NOMO-1 treated with dmso at 0.1 percent for 144 hours (cell line): ENCODE measurements around the gene PTRHD1.
"Not testable (repeated sequence)": the region's sequence is repeated elsewhere in the genome, so short reads cannot be mapped to it uniquely, and the experiment has no call there.

Experiments used
- DNase-seq: peaks from one replicate; lab custom pipeline; 2025; ENCODE audit not compliant: unreplicated experiment; lab: John Stamatoyannopoulos, UW

Gene PTRHD1

GRCh38 chr2:24792874-24793760 lies at the start of gene PTRHD1, which contains the start of gene CENPO:
Gene PTRHD1, minus strand, starts transcription at chr2:24793391. Its CDS starts 14 bp downstream, at chr2:24793377.
Gene CENPO, plus strand, starts transcription at chr2:24793425. Its CDS starts 495 bp downstream, at chr2:24793920.
- DNase-seq, result peak; percentile 96

- DNase-seq, result no peak
Observed at GRCh38 chr2:24842081-24843050, 49.2 kb upstream of the PTRHD1 start.

- no peak for DNase-seq
Observed at GRCh38 chr2:24840962-24841945, 48.1 kb upstream of the PTRHD1 start.

- no peak for DNase-seq
Observed at GRCh38 chr2:24840164-24840869, 47.1 kb upstream of the PTRHD1 start.

GRCh38 chr2:24839729-24840128 lies 46.5 kb upstream of the PTRHD1 start:
- DNase-seq, result no peak

GRCh38 chr2:24838541-24838940 lies 45.4 kb upstream of the PTRHD1 start:
- no peak for DNase-seq

- DNase-seq, result no peak
Observed at GRCh38 chr2:24837996-24838513, 44.9 kb upstream of the PTRHD1 start.

GRCh38 chr2:24836706-24837105 lies 43.5 kb upstream of the PTRHD1 start:
- DNase-seq, result no peak

GRCh38 chr2:24836206-24836605 lies 43.0 kb upstream of the PTRHD1 start:
- DNase-seq, result no peak

- DNase-seq, result not testable (repeated sequence)
Observed at GRCh38 chr2:24835411-24835810, 42.2 kb upstream of the PTRHD1 start.

- no peak for DNase-seq
Observed at GRCh38 chr2:24834733-24835395, 41.7 kb upstream of the PTRHD1 start.

- no peak for DNase-seq
Observed at GRCh38 chr2:24833821-24834732, 40.9 kb upstream of the PTRHD1 start.

- no peak for DNase-seq
Observed at GRCh38 chr2:24832931-24833701, 39.9 kb upstream of the PTRHD1 start.

- DNase-seq, result no peak
Observed at GRCh38 chr2:24832521-24832920, 39.3 kb upstream of the PTRHD1 start.

GRCh38 chr2:24832073-24832461 lies 38.9 kb upstream of the PTRHD1 start:
- no peak for DNase-seq

- DNase-seq, result no peak
Observed at GRCh38 chr2:24831221-24832072, 38.3 kb upstream of the PTRHD1 start.
